ENCODE results near the gene ZDHHC22. TPM values are rescaled to one million over a fixed set of nuclear protein-coding genes. Genes with fewer than 3 reads are reported as not detected.
A peak's percentile ranks its signal among the peaks of the same experiment; 100 is the strongest.

Gene ZDHHC22
- total and polyA plus RNA-seq, 8 donors = 0.04 to 0.11 (median 0.09) TPM; not detected in 4

DNA sequence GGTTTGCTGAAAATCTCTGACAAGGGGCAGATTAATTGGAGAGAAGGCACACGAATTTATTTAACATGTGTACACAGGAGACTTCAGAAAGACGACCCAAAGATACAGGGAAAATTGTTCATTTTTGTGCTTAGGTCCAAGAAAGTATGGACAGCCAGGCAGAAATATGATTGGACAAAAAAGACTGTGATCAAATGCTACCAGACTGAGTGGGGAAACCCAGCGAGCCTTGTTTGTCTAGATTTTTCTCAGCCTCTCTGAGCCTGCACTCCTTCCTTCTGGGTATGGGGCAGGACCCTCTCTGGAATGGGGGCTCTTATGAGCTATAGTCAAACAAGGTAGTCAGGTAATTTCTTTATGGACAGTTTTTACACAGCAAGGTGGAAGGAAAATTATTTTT lies 54.0 kb downstream of the ZDHHC22 start:
- H3K27ac ChIP-seq = peak overlapping the region in 1 of 2 donors; percentile 13
- DNase-seq (no peak), ATAC-seq (peak; percentile 17)
- no peaks in the 10 kb centered on the region for H3K27me3 ChIP-seq
- no peaks in the 10 kb centered on the region for H3K36me3 ChIP-seq
- peaks cover 0 to 15% of the 10 kb centered on the region in 2 donors for H3K9me3 ChIP-seq
- no peak overlapping the region for H3K4me3 ChIP-seq
- H3K4me1 ChIP-seq = peaks cover 0 to 4% of the 10 kb centered on the region in 2 donors
- TF ChIP-seq, protein P1, sequence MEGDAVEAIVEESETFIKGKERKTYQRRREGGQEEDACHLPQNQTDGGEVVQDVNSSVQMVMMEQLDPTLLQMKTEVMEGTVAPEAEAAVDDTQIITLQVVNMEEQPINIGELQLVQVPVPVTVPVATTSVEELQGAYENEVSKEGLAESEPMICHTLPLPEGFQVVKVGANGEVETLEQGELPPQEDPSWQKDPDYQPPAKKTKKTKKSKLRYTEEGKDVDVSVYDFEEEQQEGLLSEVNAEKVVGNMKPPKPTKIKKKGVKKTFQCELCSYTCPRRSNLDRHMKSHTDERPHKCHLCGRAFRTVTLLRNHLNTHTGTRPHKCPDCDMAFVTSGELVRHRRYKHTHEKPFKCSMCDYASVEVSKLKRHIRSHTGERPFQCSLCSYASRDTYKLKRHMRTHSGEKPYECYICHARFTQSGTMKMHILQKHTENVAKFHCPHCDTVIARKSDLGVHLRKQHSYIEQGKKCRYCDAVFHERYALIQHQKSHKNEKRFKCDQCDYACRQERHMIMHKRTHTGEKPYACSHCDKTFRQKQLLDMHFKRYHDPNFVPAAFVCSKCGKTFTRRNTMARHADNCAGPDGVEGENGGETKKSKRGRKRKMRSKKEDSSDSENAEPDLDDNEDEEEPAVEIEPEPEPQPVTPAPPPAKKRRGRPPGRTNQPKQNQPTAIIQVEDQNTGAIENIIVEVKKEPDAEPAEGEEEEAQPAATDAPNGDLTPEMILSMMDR (IDR thresholded peaks at IDR 0.05) = no peak
- intact Hi-C loops (cut with DNase I) = no loop called here

DNA sequence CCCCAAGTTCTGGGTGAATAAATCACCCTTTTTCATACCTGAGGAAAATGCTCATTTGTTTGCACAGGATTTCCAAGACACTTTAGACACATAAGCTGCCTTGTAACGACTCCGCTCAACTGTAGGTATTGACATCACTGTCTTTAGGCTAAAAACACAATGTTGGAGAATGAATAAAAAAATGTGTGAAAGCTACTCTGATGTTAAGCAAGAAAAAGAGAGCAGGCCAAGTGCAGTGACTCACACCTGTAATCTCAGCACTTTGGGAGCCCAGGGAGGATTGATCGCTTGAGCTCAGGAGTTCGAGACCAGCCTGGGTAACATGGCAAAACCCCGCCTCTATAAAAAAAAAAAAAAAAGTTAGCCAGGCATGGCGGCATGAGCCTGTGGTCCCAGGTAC lies 54.6 kb downstream of the ZDHHC22 start:
- no peaks in the 10 kb centered on the region for H3K27me3 ChIP-seq
- peaks cover 0 to 13% of the 10 kb centered on the region in 2 donors for H3K9me3 ChIP-seq
- DNase-seq = no peak
- peaks cover 0 to 4% of the 10 kb centered on the region in 2 donors for H3K4me1 ChIP-seq
- TF ChIP-seq, protein P1 (IDR thresholded peaks at IDR 0.05) = no peak
- intact Hi-C loops (cut with DNase I) = no loop called here
- H3K27ac ChIP-seq = peak overlapping the region; percentile 20 to 29
- H3K4me3 ChIP-seq = no peak overlapping the region
- H3K36me3 ChIP-seq = no peaks in the 10 kb centered on the region
- peak; percentile 6 for ATAC-seq

DNA sequence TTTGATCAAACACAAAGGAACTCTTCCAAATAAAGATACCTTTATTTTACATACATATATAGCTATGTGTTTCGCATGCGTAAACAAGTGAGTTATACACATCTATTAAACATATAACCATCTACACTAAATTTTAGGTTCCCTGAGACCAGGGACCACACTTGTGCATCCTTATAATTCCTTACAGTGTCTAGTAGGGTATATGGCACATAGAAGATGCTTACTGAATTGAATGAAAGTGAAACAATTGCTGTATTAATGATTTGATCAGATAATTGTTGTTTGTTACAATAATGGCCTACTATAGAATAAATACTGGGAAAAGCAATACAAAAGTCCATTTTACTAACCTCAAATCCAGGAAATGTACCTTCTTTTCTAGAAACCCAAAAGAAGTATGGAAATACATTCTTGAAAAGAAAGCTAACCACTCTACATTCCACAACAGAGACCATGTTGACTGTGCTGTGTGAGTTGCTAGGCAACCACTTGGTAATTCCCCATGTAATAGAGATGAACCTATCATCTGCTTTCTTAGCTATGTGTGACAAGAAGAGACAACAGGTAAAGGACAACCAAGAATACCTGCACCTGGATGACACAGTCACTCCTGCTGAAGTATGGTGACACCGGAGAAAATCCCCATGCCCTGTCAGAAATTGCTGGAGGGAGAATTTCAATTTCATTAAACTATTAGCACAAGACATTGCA lies 55.4 kb downstream of the ZDHHC22 start:
- TF ChIP-seq, protein P1 (IDR thresholded peaks at IDR 0.05) = no peak
- Histone ChIP-seq H3K27me3 (no peaks in the 10 kb centered on the region), H3K4me1 (peaks cover 0 to 4% of the 10 kb centered on the region in 2 donors), H3K9me3 (peaks cover 0 to 6% of the 10 kb centered on the region in 2 donors), H3K27ac (peak overlapping the region; percentile 27 to 29), H3K36me3 (no peaks in the 10 kb centered on the region), H3K4me3 (no peak overlapping the region)
- DNase-seq (peak in 1 of 4 donors; percentile 70), ATAC-seq (peak; percentile 81)
- intact Hi-C loops (cut with DNase I) = no loop called here

DNA sequence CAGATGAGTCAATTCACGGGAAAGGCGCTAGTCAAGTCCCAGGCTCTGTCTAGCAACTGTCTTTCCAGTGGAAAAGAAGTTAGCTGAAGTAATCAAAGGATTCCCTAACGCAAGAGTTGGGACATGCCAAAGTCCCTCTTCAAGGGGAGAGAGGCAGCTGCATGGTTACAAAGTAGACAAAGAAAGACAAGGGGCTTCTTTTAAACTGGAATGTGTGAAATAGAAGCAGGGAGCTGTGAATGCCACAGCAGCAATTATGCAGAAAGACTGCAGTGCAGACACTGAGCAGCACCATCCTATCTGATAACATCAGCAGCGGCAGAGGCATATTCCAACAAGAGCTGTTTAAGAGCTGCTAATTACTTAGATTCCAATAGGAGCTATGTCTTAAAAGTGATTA lies 56.1 kb downstream of the ZDHHC22 start:
- ATAC-seq (no peak), DNase-seq (no peak)
- Histone ChIP-seq H3K36me3 (no peaks in the 10 kb centered on the region), H3K9me3 (peaks cover 0 to under 1% of the 10 kb centered on the region in 2 donors), H3K4me3 (no peak overlapping the region), H3K27ac (peak overlapping the region in 1 of 2 donors; percentile 29), H3K4me1 (peaks cover 0 to 4% of the 10 kb centered on the region in 2 donors), H3K27me3 (no peaks in the 10 kb centered on the region)
- TF ChIP-seq, protein P1 (IDR thresholded peaks at IDR 0.05) = no peak
- intact Hi-C loops (cut with DNase I) = no loop called here

DNA sequence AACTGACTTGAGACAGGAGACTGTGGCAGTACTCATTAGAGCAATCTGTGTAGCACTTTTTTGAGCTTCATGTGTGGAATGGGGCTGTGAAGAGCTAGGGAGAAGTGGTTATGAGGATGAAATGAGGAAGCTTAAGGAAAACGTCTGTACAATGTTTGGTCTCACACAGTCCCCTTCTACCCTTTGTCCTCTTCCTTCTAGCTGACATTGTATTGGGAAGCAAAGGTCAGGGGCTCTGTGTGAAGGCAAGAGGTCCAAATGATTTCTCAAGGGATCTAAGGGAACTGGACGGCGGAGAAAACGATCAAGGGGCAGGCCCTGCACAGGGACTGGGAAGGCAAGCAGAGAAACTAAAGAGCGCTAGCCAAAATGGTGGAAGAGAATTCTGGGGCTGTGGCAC lies 56.6 kb downstream of the ZDHHC22 start:
- Histone ChIP-seq H3K4me3 (no peak overlapping the region), H3K9me3 (peaks cover 0 to 2% of the 10 kb centered on the region in 2 donors), H3K27me3 (no peaks in the 10 kb centered on the region), H3K36me3 (no peaks in the 10 kb centered on the region), H3K4me1 (peaks cover 0 to 4% of the 10 kb centered on the region in 2 donors), H3K27ac (no peak overlapping the region)
- intact Hi-C loops (cut with DNase I) = no loop called here
- TF ChIP-seq, protein P1 (IDR thresholded peaks at IDR 0.05) = no peak
- no peak for ATAC-seq
- DNase-seq = no peak

All from left lung (tissue), 10 donors.